CD4-positive, alpha-beta T cell treated with Interleukin-21 for 1 hour (primary cell): ENCODE results near the gene HEBP2.

Experiments used
- DNase-seq: peaks from one replicate; pipeline ENCODE4 v3.0.0-alpha.2; 2020

Gene HEBP2

GRCh38 chr6:138397128-138398122 is 6.6 kb upstream of the HEBP2 start:
- DNase-seq, result no peak

GRCh38 chr6:138400326-138400725 is 3.7 kb upstream of the HEBP2 start:
- no peak for DNase-seq

GRCh38 chr6:138401960-138402837 is 1.8 kb upstream of the HEBP2 start:
- no peak for DNase-seq

GRCh38 chr6:138402838-138403187 is 1.2 kb upstream of the HEBP2 start:
- DNase-seq, result no peak

- DNase-seq, result peak; percentile 25
Observed at GRCh38 chr6:138403324-138403800, 661 bp upstream of the HEBP2 start.

GRCh38 chr6:138404666-138405337 is 779 bp downstream of the HEBP2 start:
- peak; percentile 23 for DNase-seq

GRCh38 chr6:138405816-138406413 is 1.9 kb downstream of the HEBP2 start:
- DNase-seq, result no peak

GRCh38 chr6:138406443-138406842 is 2.4 kb downstream of the HEBP2 start:
- DNase-seq, result no peak

GRCh38 chr6:138410048-138410735 is 6.2 kb downstream of the HEBP2 start:
- no peak for DNase-seq

- DNase-seq, result no peak
Observed at GRCh38 chr6:138410972-138411880, 7.2 kb downstream of the HEBP2 start.

GRCh38 chr6:138415125-138415524 is 11.1 kb downstream of the HEBP2 start:
- no peak for DNase-seq

GRCh38 chr6:138416206-138416605 is 12.2 kb downstream of the HEBP2 start:
- DNase-seq, result no peak

- DNase-seq, result no peak
Observed at GRCh38 chr6:138417493-138418117, 13.6 kb downstream of the HEBP2 start.

GRCh38 chr6:138418118-138418742 is 14.2 kb downstream of the HEBP2 start:
- no peak for DNase-seq

GRCh38 chr6:138419766-138420165 is 15.7 kb downstream of the HEBP2 start:
- no peak for DNase-seq

GRCh38 chr6:138420356-138420755 is 16.3 kb downstream of the HEBP2 start:
- no peak for DNase-seq

GRCh38 chr6:138421089-138421488 is 17.1 kb downstream of the HEBP2 start:
- no peak for DNase-seq

GRCh38 chr6:138421608-138422007 is 17.6 kb downstream of the HEBP2 start:
- no peak for DNase-seq

GRCh38 chr6:138422861-138423260 is 18.8 kb downstream of the HEBP2 start:
- no peak for DNase-seq
